Measurements from ENCODE around the gene KRT16.

DNA sequence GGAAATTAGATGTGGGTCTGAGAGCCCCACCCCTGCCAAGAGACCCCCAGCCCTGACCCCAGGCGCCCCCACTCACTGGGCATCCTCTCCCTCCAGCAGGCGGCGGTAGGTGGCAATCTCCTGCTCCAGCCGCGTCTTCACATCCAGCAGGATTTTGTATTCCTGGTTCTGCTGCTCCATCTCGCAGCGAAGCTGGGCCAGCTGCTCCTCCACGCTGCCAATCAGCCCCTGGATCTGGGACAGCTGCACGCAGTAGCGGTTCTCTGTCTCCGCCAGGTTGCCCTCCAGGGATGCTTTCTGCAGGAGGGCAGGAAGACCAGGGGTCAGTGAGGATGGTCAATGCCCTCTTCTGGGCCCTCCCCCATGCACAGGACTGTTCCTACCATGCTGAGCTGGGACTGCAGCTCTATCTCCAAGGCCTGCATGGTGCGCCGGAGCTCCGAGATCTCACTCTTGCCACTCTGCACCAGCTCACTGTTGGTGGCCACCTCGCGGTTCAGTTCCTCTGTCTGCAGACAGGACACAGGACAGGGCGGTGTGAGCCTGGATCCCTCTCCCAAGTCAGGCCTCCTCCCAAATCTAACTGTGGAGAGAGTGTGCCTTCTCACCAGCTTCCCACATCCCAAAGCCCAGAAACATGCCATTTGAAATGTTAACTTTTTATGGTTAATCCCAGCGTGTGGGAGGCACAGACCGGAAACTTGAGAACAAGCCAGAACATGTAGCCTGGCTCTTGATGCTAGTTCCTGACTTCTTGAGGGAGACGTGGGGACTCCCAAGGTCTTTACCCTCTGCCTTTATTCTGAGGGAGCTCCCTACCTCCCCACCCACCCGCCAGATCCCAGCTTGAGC lies 8.2 kb upstream of the KRT16 start:
- TF ChIP-seq, protein P1, sequence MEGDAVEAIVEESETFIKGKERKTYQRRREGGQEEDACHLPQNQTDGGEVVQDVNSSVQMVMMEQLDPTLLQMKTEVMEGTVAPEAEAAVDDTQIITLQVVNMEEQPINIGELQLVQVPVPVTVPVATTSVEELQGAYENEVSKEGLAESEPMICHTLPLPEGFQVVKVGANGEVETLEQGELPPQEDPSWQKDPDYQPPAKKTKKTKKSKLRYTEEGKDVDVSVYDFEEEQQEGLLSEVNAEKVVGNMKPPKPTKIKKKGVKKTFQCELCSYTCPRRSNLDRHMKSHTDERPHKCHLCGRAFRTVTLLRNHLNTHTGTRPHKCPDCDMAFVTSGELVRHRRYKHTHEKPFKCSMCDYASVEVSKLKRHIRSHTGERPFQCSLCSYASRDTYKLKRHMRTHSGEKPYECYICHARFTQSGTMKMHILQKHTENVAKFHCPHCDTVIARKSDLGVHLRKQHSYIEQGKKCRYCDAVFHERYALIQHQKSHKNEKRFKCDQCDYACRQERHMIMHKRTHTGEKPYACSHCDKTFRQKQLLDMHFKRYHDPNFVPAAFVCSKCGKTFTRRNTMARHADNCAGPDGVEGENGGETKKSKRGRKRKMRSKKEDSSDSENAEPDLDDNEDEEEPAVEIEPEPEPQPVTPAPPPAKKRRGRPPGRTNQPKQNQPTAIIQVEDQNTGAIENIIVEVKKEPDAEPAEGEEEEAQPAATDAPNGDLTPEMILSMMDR (conservative IDR thresholded peaks at IDR 0.05) = no peak
- no peak for TF ChIP-seq ZFX (IDR thresholded peaks at IDR 0.05)
